ENCODE results near the gene USP44.

- TF ChIP-seq CTCF (IDR thresholded peaks at IDR 0.05 in 2 of 3, conservative IDR thresholded peaks at IDR 0.05 in 1 of 3; ENCODE audit: control insufficient read depth in 2 of 3, extremely low read depth in 1 of 3, insufficient read depth in 1 of 3, low read depth in 3 of 3, low read length in 3 of 3) (no peak), EP300 (IDR thresholded peaks at IDR 0.05; ENCODE audit: borderline replicate concordance in 1 of 2, control insufficient read depth in 1 of 2, low read depth in 2 of 2, low read length in 2 of 2) (no peak), KDM1A (IDR thresholded peaks at IDR 0.05; ENCODE audit: borderline replicate concordance) (no peak), POLR2A (IDR thresholded peaks at IDR 0.05; ENCODE audit: low read depth, low read length) (no peak), CREM (IDR thresholded peaks at IDR 0.05; ENCODE audit: low read depth) (no peak)
Observed at GRCh38 chr12:95571369-95571768, 20.1 kb upstream of the USP44 start.

Data from GM12878 (cell line).